ENCODE data around the gene GPD2. TPM values are rescaled to one million over a fixed set of nuclear protein-coding genes. Genes with fewer than 3 reads are reported as not detected.

Gene GPD2
- total and polyA plus RNA-seq, 2 of the 8 experiments (the other 6 are each of a cell fraction or from before 2014, with no cell fraction given), result 8.4 to 43.1 TPM

GRCh38 chr2:156541706-156542105 lies 105.5 kb downstream of the GPD2 start:
- 63% methylated on average over 2 of the region's 2 CpGs; no CpG with 5 or more reads in 1 of the 2 experiments for WGBS, 2 experiments (ENCODE audit: extremely low coverage in 1 of 2, insufficient coverage in 1 of 2, insufficient read length in 1 of 2, insufficient replicate concordance in 2 of 2, low coverage in 1 of 2, low lambda C conversion rate in 2 of 2, missing lambda C conversion rate in 1 of 2)
- Histone ChIP-seq H3K23ac (ENCODE audit: insufficient read length) (no peak overlapping the region), H2BK12ac (ENCODE audit: low read depth, low read length) (no peak overlapping the region), H3K79me2 (ENCODE audit: control insufficient read depth in 1 of 2, insufficient read depth in 2 of 2, low read length in 2 of 2) (no peaks in the 10 kb centered on the region), H2AFZ (ENCODE audit: low read length) (no peak overlapping the region), H3K4me1 (replicated peaks in 1 of 4; ENCODE audit: control insufficient read depth in 3 of 4, insufficient read depth in 4 of 4, low read length in 3 of 4) (peaks cover 0 to 3% (median 0%) of the 10 kb centered on the region in 4 experiments; a peak in 2 of 7 replicates), H3K36me3 (ENCODE audit: control insufficient read depth in 2 of 4, insufficient read depth in 4 of 4, low read length in 3 of 4) (no peaks in the 10 kb centered on the region), H2BK20ac (ENCODE audit: low read length) (no peak overlapping the region), H3K23me2 (ENCODE audit: low read depth, low read length) (no peaks in the 10 kb centered on the region), H4K91ac (replicated peaks; ENCODE audit: insufficient read length, low read length) (no peak overlapping the region), H2BK120ac (replicated peaks; ENCODE audit: low read depth, low read length) (no peak overlapping the region), H3K4me3 (ENCODE audit: extremely low read depth in 1 of 4, insufficient read depth in 2 of 4, low read depth in 3 of 4, low read length in 4 of 4) (no peak overlapping the region), H2AK5ac (ENCODE audit: low read depth, low read length) (no peak overlapping the region), H3K18ac (ENCODE audit: extremely low read depth, low read length) (no peak overlapping the region), H2BK5ac (ENCODE audit: low read depth, low read length) (no peak overlapping the region), H3K4ac (replicated peaks; ENCODE audit: insufficient read length, low read depth, low read length) (no peak overlapping the region), H3K56ac (replicated peaks; ENCODE audit: insufficient read length, low read depth, low read length) (no peak overlapping the region), H4K8ac (ENCODE audit: extremely low read depth, insufficient read depth, low read length) (no peak overlapping the region), H3K27me3 (replicated peaks in 1 of 4; ENCODE audit: control insufficient read depth in 3 of 4, extremely low read depth in 1 of 4, insufficient read depth in 3 of 4, low read length in 3 of 4) (no peaks in the 10 kb centered on the region), H3K14ac (ENCODE audit: insufficient read length) (no peak overlapping the region), H3K9ac (replicated peaks in 1 of 4; ENCODE audit: extremely low read depth in 1 of 4, low read depth in 3 of 4, low read length in 3 of 4) (no peak overlapping the region), H4K20me1 (replicated peaks in 1 of 2; ENCODE audit: control insufficient read depth in 1 of 2, insufficient read depth in 2 of 2, low read length in 2 of 2) (peaks cover 0 to 2% of the 10 kb centered on the region in 2 experiments), H2BK15ac (ENCODE audit: low read length) (no peak overlapping the region), H3K9me3 (ENCODE audit: insufficient read depth in 2 of 2, low read depth in 1 of 2, low read length in 1 of 2) (no peaks in the 10 kb centered on the region), H3K27ac (ENCODE audit: low read depth, low read length) (no peak overlapping the region), H4K5ac (ENCODE audit: insufficient read length, low read depth, low read length) (no peak overlapping the region), H3K4me2 (ENCODE audit: insufficient read depth in 1 of 2, low read depth in 2 of 2, low read length in 2 of 2) (no peak overlapping the region), H3K79me1 (ENCODE audit: low read depth, low read length) (no peaks in the 10 kb centered on the region)
- ChIA-PET POLR2A (ENCODE audit: partially characterized antibody) (no interaction called here), CTCF (ENCODE audit: partially characterized antibody) (no interaction called here)
- no peak for TF ChIP-seq CBX8 (IDR thresholded peaks at IDR 0.05; ENCODE audit: borderline replicate concordance, low read depth, low read length)
- no peak for TF ChIP-seq MAFK (IDR thresholded peaks at IDR 0.05; ENCODE audit: low read depth, low read length)
- FAIRE-seq, result no peak
- DNase-seq (ENCODE audit: low read depth in 1 of 2, low spot score in 2 of 2), result no peak

Measured in H1 (cell line).